Thyroid gland (tissue), 4 donors: ENCODE measurements around the gene UBE2U.

ENCODE experiments used
- CTCF ChIP-seq, 6 experiments: fragments of 200-600 bp in 3 of 6; fragments of 450-650 bp in 3 of 6; sonication (generic) in 3 of 6; IDR thresholded peaks; one replicate each; pipeline ENCODE4 v1.5.1; 2016 to 2019; ENCODE audit warnings: antibody characterized with exemption in 6 of 6, mild to moderate bottlenecking in 2 of 6, inconsistent platforms in 1 of 6, moderate library complexity in 1 of 6
- POLR2A ChIP-seq, 2 donors: fragments of 450-650 bp; IDR thresholded peaks; one replicate each; pipeline ENCODE4 v1.6.1; 2017; ENCODE audit warnings: antibody characterized with exemption in 2 of 2, mild to moderate bottlenecking in 2 of 2, moderate library complexity in 1 of 2

- TF ChIP-seq CTCF (IDR thresholded peaks at IDR 0.05) (peak in 5 of 6 experiments; percentile 10 to 56 (median 47)), POLR2A (IDR thresholded peaks at IDR 0.05) (no peak)
These were observed 39.7 kb downstream of the UBE2U start for GRCh38 chr1:64242895-64243756.
